Measurements from ENCODE around the gene NAPA.
"Not testable (repeated sequence)": the region's sequence is repeated elsewhere in the genome, so short reads cannot be mapped to it uniquely, and the experiment has no call there.

NAPA gene

GRCh38 chr19:47489072-47489914, 25.6 kb downstream of the NAPA start:
- TF ChIP-seq CTCF (IDR thresholded peaks at IDR 0.05; ENCODE audit: low read depth, low read length) = no peak
- no peak for DNase-seq (ENCODE audit: extremely low read depth, low read depth)

GRCh38 chr19:47487551-47488515, 27.0 kb downstream of the NAPA start:
- no peak for DNase-seq (ENCODE audit: extremely low read depth, low read depth)
- no peak for TF ChIP-seq CTCF (IDR thresholded peaks at IDR 0.05; ENCODE audit: low read depth, low read length)

- no peak for TF ChIP-seq CTCF (IDR thresholded peaks at IDR 0.05; ENCODE audit: low read depth, low read length)
- DNase-seq (ENCODE audit: extremely low read depth, low read depth) = no peak
Observed at GRCh38 chr19:47486900-47487299, 28.0 kb downstream of the NAPA start.

GRCh38 chr19:47486220-47486619, 28.6 kb downstream of the NAPA start:
- DNase-seq (ENCODE audit: extremely low read depth, low read depth) = not testable (repeated sequence)

GRCh38 chr19:47485210-47485609, 29.7 kb downstream of the NAPA start:
- no peak for DNase-seq (ENCODE audit: extremely low read depth, low read depth)
- no peak for TF ChIP-seq CTCF (IDR thresholded peaks at IDR 0.05; ENCODE audit: low read depth, low read length)

GRCh38 chr19:47483800-47484690, 30.8 kb downstream of the NAPA start, which contains the start of gene KPTN:
TSS of gene KPTN (minus strand) at chr19:47484219. CDS start at chr19:47484160, 59 bp downstream.
- DNase-seq (ENCODE audit: extremely low read depth, low read depth) = peak; percentile 71
- peak; percentile 94 for TF ChIP-seq CTCF (IDR thresholded peaks at IDR 0.05; ENCODE audit: low read depth, low read length)

- no peak for TF ChIP-seq CTCF (IDR thresholded peaks at IDR 0.05; ENCODE audit: low read depth, low read length)
- no peak for DNase-seq (ENCODE audit: extremely low read depth, low read depth)
Observed at GRCh38 chr19:47483200-47483599, 31.7 kb downstream of the NAPA start.
